ENCODE data around the gene CLPTM1L.

The CLPTM1L gene

DNA sequence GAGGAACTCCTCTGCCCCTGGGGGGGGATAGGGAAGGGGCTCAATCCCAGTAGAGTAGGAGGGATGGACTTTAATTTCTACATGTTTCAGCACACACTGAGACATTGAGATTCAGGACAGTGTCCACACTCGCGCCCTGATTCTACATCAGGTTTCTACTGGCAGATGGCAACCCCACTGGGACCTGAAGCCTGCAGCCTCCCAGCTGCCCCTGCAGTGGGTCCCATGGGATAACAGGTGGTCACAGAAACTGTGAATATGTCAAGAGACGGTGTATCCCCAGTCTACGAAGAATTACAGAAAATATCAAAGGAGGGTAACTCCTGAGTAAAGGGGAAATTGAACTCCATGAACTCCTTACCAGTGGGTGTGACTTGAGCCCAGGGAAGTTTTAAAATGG, 47.7 kb downstream of the CLPTM1L start:
- DNase-seq = no peak
- Histone ChIP-seq H3K9me3 (no peaks in the 10 kb centered on the region), H3K4me3 (ENCODE audit: low read depth, low read length) (no peak overlapping the region), H3K27me3 (no peaks in the 10 kb centered on the region), H3K36me3 (no peaks in the 10 kb centered on the region), H3K4me1 (no peaks in the 10 kb centered on the region)
- TF ChIP-seq, protein P1, sequence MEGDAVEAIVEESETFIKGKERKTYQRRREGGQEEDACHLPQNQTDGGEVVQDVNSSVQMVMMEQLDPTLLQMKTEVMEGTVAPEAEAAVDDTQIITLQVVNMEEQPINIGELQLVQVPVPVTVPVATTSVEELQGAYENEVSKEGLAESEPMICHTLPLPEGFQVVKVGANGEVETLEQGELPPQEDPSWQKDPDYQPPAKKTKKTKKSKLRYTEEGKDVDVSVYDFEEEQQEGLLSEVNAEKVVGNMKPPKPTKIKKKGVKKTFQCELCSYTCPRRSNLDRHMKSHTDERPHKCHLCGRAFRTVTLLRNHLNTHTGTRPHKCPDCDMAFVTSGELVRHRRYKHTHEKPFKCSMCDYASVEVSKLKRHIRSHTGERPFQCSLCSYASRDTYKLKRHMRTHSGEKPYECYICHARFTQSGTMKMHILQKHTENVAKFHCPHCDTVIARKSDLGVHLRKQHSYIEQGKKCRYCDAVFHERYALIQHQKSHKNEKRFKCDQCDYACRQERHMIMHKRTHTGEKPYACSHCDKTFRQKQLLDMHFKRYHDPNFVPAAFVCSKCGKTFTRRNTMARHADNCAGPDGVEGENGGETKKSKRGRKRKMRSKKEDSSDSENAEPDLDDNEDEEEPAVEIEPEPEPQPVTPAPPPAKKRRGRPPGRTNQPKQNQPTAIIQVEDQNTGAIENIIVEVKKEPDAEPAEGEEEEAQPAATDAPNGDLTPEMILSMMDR (IDR thresholded peaks at IDR 0.05; ENCODE audit: low read depth, low read length) = no peak

DNA sequence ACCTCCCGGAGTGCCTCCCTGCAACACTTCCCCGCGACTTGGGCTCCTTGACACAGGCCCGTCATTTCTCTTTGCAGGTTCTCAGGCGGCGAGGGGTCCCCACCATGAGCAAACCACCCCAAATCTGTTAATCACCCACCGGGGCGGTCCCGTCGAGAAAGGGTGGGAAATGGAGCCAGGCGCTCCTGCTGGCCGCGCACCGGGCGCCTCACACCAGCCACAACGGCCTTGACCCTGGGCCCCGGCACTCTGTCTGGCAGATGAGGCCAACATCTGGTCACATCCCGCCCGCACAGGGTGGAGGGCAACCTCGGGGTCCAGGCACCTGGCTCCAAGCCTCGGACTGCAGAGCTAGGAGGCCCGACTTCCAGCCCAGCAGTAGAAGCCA, 49.3 kb downstream of the CLPTM1L start:
- H3K9me3 ChIP-seq = no peaks in the 10 kb centered on the region
- no peaks in the 10 kb centered on the region for H3K27me3 ChIP-seq
- no peaks in the 10 kb centered on the region for H3K36me3 ChIP-seq
- H3K4me3 ChIP-seq (ENCODE audit: low read depth, low read length) = no peak overlapping the region
- H3K4me1 ChIP-seq = no peaks in the 10 kb centered on the region
- DNase-seq = no peak
- TF ChIP-seq, protein P1 (IDR thresholded peaks at IDR 0.05; ENCODE audit: low read depth, low read length) = no peak

DNA sequence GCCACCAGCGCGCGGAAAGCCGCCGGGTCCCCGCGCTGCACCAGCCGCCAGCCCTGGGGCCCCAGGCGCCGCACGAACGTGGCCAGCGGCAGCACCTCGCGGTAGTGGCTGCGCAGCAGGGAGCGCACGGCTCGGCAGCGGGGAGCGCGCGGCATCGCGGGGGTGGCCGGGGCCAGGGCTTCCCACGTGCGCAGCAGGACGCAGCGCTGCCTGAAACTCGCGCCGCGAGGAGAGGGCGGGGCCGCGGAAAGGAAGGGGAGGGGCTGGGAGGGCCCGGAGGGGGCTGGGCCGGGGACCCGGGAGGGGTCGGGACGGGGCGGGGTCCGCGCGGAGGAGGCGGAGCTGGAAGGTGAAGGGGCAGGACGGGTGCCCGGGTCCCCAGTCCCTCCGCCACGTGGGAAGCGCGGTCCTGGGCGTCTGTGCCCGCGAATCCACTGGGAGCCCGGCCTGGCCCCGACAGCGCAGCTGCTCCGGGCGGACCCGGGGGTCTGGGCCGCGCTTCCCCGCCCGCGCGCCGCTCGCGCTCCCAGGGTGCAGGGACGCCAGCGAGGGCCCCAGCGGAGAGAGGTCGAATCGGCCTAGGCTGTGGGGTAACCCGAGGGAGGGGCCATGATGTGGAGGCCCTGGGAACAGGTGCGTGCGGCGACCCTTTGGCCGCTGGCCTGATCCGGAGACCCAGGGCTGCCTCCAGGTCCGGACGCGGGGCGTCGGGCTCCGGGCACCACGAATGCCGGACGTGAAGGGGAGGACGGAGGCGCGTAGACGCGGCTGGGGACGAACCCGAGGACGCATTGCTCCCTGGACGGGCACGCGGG, 49.9 kb downstream of the CLPTM1L start, which contains the start of gene TERT:
TERT (minus strand) TSS at position 234 of the 815 bp plus-strand sequence; CDS start at position 155, 79 bp downstream.
- peak; percentile 69 for DNase-seq
- no peaks in the 10 kb centered on the region for H3K27me3 ChIP-seq
- no peak within 1 kb of the TSS for H3K4me3 ChIP-seq (ENCODE audit: low read depth, low read length)
- TF ChIP-seq, protein P1 (IDR thresholded peaks at IDR 0.05; ENCODE audit: low read depth, low read length) = no peak
- no peaks in the 10 kb centered on the region for H3K9me3 ChIP-seq
- H3K36me3 ChIP-seq = no peaks in the 10 kb centered on the region
- no peaks in the 10 kb centered on the region for H3K4me1 ChIP-seq

DNA sequence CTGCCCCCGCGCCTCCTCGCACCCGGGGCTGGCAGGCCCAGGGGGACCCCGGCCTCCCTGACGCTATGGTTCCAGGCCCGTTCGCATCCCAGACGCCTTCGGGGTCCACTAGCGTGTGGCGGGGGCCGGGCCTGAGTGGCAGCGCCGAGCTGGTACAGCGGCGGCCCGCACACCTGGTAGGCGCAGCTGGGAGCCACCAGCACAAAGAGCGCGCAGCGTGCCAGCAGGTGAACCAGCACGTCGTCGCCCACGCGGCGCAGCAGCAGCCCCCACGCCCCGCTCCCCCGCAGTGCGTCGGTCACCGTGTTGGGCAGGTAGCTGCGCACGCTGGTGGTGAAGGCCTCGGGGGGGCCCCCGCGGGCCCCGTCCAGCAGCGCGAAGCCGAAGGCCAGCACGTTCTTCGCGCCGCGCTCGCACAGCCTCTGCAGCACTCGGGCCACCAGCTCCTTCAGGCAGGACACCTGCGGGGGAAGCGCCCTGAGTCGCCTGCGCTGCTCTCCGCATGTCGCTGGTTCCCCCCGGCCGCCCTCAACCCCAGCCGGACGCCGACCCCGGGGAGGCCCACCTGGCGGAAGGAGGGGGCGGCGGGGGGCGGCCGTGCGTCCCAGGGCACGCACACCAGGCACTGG, 50.6 kb downstream of the CLPTM1L start:
- TF ChIP-seq, protein P1 (IDR thresholded peaks at IDR 0.05; ENCODE audit: low read depth, low read length) = no peak
- no peaks in the 10 kb centered on the region for H3K27me3 ChIP-seq

DNA sequence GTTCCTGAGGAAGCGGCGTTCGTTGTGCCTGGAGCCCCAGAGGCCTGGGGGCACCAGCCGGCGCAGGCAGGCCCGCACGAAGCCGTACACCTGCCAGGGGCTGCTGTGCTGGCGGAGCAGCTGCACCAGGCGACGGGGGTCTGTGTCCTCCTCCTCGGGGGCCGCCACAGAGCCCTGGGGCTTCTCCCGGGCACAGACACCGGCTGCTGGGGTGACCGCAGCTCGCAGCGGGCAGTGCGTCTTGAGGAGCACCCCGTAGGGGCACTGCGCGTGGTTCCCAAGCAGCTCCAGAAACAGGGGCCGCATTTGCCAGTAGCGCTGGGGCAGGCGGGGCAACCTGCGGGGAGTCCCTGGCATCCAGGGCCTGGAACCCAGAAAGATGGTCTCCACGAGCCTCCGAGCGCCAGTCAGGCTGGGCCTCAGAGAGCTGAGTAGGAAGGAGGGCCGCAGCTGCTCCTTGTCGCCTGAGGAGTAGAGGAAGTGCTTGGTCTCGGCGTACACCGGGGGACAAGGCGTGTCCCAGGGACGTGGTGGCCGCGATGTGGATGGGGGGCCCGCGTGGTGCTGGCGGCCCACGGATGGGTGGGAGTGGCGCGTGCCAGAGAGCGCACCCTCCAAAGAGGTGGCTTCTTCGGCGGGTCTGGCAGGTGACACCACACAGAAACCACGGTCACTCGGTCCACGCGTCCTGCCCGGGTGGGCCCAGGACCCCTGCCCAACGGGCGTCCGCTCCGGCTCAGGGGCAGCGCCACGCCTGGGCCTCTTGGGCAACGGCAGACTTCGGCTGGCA, 51.3 kb downstream of the CLPTM1L start:
- TF ChIP-seq, protein P1 (IDR thresholded peaks at IDR 0.05; ENCODE audit: low read depth, low read length) = no peak
- no peak for DNase-seq
- Histone ChIP-seq H3K36me3 (no peaks in the 10 kb centered on the region), H3K4me1 (no peaks in the 10 kb centered on the region), H3K4me3 (ENCODE audit: low read depth, low read length) (no peak overlapping the region), H3K9me3 (no peaks in the 10 kb centered on the region), H3K27me3 (no peaks in the 10 kb centered on the region)

More for the DNA sequence above, 50.6 kb downstream of the CLPTM1L start:
- H3K4me3 ChIP-seq (ENCODE audit: low read depth, low read length) = no peak overlapping the region
- no peaks in the 10 kb centered on the region for H3K9me3 ChIP-seq
- H3K36me3 ChIP-seq = no peaks in the 10 kb centered on the region
- H3K4me1 ChIP-seq = no peaks in the 10 kb centered on the region
- DNase-seq = no peak
